AG09319 (cell line): ENCODE data around the gene ALOX12.
"Not testable (repeated sequence)": the region's sequence is repeated elsewhere in the genome, so short reads cannot be mapped to it uniquely, and the experiment has no call there.

Experiments
- DNase-seq: peaks from one replicate; pipeline ENCODE4 v3.0.0-alpha.2; 2010; ENCODE audit warnings: low read depth; ENCODE audit errors: extremely low read depth
- CTCF ChIP-seq: IDR thresholded peaks from 2 replicates; pipeline ENCODE4 v1.5.1; 2011; ENCODE audit warnings: low read depth, mild to moderate bottlenecking, inconsistent platforms, low read length, moderate library complexity

The ALOX12 gene

DNA sequence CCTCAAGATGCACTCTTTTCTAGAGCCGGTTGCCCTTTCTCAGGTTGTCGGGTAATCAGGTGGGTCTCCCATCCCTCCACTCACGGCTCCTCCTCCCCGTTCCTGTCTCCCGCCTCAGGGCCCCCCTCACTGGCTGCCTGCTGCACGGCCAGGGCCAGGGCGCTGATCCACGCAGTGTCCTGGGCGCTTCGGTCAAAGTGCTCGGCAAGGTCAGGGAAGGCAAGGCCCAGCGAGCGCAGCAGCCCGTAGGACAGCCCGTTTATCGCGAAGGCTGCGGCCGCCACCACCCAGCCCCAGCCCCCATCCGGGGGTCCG, 47.3 kb downstream of the ALOX12 start:
- TF ChIP-seq CTCF, result no peak
- DNase-seq, result no peak

GRCh38 chr17:7043497-7044198, 47.8 kb downstream of the ALOX12 start, which contains the start of gene SLC16A11:
SLC16A11 (minus strand) TSS chr17:7044092; CDS start chr17:7043513, 579 bp downstream.
- no peak for TF ChIP-seq CTCF
- no peak for DNase-seq

DNA sequence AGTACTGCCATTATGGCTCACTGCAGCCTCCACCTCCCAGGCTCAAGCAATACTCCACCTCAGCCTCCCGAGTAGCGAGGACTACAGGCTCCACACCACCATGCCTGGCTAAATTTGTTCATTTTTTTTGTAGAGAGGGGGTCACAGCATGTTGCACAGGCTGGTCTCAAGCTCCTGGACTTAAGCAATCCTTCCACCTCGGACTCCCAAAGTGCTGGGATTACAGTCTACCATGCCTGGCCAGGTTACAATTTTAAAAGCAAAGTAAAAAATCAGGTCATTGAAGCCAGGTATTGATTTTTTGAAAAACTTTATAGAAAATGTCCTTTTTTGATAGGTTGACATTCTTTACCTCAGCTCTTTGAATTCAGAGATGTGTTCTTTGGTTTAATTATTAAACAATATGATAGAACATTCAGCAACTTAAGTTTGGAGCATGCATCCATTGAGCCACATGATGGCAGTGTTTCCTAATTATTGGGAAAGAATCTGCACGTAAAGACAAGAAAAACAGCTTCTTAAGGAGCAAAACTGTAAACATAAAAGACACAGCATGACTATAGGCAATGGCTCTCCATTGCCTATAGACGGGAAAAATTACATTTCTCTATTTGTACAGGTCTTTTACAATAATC, 49.8 kb downstream of the ALOX12 start:
- DNase-seq, result peak; percentile 54
- TF ChIP-seq CTCF, result peak; percentile 75

DNA sequence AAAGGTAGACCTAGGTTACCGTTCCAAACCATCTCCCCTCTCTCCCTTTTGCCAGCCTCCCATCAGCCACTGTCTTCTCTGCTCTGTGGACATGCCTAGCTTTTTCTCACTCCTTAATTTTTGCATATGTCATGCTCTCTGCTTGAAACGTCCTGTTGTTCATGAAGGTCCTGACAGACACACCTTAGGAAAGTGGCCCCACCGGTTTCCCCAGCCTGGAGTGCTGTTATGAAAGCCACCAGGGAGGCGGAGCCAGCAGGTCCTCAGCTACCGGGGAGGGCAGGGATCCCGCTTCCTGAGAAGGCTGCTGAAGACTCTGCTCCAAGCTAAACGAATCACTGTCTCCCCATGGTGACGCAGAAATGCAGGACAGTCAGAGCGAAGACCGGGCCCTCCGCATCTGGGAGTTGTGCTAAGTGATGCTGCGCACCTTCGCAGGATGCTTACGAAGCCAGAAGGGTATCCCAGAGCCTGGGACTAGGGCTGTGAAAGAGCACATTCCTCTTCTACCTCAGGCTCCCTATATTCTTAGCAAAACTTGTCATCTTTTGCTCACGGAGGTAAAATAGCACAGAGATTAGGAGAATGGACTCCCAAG, 50.4 kb downstream of the ALOX12 start:
- TF ChIP-seq CTCF, result no peak
- no peak for DNase-seq

- not testable (repeated sequence) for DNase-seq
Observed at GRCh38 chr17:7046725-7047397, 51.0 kb downstream of the ALOX12 start.

DNA sequence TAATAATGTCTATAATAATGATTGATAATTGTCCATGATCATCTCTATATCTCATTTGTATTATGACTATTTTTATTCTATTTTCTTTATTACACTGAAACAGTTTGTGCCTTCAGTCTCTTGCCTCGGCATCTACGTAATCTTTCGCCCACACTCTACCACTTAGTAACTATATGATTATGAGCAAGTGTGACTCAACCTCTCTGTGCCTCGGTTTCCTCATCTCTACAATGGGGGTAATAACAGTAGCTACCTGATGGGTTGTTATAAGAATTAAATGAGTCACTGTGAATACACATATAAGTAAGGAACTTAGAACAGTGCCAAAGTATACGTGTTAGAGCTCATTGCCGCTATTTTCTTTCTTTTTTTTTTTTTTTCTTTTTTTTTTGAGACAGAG, 51.7 kb downstream of the ALOX12 start:
- no peak for DNase-seq
- no peak for TF ChIP-seq CTCF

DNA sequence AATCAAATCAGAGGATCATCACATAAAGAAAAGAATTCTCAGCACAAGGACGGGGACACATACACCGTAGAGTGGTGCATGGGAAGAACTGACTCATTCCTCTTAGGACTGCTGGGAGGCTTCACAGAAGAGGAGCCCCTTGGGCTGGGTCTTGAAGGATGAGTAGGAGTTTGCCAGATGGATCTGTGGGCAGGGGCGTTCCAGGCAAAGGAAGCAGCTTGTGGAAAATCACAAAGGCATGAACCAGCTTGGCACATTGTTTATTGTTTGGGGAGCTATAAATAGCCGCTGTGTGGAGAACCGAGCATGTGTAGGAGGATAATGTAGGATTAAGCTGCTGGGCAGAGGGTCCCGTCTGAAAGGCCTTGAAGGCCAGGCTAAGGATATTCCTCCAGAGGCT, 53.1 kb downstream of the ALOX12 start:
- no peak for TF ChIP-seq CTCF
- DNase-seq, result no peak

DNA sequence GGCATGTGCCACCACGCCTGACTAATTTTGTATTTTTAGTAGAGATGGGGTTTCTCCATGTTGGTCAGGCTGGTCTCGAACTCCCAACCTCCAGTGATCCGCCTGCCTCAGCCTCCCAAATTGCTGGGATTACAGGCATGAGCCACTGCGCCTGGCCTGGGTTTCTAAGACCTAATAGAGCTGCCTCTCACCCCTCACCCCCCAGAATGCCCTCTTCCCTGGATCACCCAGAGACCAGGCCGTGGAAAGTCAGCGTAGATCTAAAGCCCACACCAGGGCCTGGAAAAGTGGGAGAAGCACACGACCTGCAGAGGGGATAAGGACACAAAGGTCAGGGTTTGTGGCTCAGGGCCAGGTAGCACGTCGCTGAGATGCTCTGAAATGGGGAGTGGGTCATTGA, 54.7 kb downstream of the ALOX12 start:
- not testable (repeated sequence) for DNase-seq
